Measurements from ENCODE around the gene STX8. TPM values are rescaled to one million over a fixed set of nuclear protein-coding genes. Genes with fewer than 3 reads are reported as not detected.
"Not testable (repeated sequence)": the region's sequence is repeated elsewhere in the genome, so short reads cannot be mapped to it uniquely, and the experiment has no call there.

Gene STX8
- total RNA-seq, 1 donor from 2014 or later: 75.9 TPM

DNA sequence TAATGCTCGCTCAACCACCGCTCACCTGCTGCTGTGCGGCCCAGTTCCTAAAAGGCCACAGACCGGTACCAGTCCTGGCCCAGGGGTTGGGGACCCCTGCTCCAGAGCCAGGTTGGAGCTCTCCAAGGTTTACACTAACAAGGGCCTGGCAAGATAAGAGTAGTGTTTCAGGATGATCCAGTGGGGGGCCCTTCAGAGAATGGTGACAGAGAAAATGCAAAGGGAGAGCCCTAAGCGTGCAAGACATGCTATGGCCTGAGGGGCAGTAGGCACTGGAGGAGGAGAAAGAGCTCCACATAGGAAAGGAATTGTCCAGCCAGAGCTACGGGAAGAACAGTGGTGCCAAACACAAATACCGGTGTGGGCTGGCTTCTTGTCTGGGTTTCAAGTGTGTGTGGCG is 233.4 kb downstream of the STX8 start:
- DNase-seq (ENCODE audit: low spot score): no peak

DNA sequence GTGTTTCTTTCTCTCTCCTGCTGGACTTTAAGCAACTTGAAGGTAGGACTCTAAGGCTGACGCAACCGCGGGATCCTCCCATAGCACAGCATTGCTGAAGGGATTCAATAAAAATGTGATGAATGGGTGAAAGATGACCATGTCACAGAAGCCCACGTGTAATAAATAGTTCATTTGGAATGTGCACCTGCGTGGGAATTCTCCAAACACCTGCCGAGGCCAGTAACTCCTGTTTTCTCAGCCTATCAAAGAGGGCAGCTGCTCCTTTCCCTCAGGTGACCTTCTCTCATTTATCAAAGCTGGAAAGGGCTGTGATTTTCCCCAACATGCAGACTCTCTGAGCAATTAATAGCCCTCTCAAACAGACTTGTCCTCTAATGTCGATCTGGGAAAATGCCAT is 235.7 kb downstream of the STX8 start:
- no peak for DNase-seq (ENCODE audit: low spot score)

DNA sequence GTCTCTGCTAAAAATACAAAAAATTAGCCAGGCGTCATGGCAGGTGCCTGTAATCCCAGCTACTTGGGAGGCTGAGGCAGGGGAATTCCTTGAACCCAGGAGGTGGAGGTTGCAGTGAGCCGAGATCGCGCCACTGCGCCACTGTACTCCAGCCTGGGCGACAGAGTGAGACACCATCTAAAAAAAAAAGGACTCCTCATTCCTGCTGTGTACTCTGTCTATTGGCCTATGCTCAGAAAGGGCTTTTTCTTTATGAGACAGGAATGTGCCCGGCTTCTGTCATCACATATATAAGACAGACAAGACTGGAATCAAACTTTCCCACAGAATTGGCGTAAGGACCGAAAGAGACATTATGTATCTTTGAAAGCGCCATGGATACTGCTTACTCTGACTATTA is 236.1 kb downstream of the STX8 start:
- not testable (repeated sequence) for DNase-seq (ENCODE audit: low spot score)

DNA sequence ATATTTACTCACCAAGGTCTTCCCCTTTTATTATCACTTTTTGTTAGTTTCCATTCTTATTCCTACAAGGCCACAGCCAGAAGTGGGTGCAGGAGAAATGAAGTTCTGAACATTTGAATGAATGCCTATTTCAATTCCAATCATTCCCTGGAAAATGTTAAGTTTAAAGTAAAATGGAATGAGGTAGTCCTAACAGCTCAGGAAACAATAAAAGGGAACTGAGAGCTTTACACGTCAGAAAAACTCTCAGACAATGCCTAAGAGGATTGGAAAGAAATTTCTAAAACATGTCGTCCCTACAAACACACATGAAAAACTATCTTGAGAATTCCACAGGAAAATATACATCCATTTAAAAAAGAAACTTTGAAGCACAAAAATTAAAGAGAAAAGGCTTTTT is 238.8 kb downstream of the STX8 start:
- DNase-seq (ENCODE audit: low spot score): no peak

DNA sequence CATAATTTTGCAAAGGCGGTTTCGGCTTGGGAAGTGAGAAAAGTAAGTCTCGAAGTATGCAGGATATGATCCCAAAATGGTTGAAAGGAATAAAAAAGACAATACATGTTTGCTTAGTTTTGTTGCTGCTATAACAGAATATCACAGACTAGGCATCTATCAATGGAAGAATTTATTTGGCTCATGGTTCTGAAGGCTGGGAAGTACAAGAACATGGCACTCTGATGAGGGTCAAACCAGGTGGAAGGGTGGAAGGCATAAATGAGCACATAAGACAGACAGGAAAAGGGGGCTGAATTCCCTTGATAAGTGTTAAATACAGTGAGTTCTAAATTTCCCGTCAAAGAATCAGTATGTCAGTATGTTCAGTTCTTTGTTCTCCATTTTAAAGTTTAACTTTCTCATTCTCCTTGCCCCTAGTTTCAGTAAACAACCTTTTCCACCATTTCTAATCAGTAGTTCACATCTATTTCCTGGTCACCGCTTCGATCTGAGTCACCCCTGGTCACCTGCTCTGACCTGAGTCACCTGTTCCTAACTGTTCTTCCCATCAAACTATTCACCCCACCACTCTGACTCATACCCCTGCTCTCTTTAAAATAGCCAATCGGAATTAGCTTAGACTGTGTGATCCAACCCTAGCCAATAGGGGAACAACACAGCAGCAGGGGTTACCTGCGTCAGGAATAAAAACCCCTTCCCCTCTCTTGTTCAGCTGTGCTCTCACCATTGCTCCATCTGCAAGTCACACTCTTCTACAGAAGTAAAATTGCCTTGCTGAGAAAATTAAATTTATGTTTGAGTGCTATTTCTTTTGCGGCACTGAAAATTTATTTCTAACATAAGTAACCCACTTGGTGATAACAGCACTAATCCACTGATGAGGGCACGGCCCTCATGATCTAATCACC is 240.8 kb downstream of the STX8 start:
- DNase-seq (ENCODE audit: low spot score): no peak

DNA sequence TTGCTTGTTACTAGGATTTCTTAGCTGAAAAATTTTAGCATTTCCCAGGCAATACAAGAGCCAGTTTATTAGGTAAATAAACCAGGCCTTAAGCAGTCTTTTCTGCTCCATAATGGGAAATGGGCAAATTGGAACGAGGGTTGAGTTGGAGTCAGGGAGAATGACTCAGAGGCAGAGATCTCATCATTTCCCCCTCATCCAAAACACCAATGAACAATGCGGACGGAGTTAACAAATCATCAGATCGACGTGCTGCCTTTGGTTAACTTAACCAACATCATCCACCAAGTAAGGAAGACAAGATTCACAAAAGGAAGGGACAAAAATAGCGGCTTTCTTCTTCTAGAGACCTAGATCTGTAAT is 243.5 kb downstream of the STX8 start:
- no peak for DNase-seq (ENCODE audit: low spot score)

DNA sequence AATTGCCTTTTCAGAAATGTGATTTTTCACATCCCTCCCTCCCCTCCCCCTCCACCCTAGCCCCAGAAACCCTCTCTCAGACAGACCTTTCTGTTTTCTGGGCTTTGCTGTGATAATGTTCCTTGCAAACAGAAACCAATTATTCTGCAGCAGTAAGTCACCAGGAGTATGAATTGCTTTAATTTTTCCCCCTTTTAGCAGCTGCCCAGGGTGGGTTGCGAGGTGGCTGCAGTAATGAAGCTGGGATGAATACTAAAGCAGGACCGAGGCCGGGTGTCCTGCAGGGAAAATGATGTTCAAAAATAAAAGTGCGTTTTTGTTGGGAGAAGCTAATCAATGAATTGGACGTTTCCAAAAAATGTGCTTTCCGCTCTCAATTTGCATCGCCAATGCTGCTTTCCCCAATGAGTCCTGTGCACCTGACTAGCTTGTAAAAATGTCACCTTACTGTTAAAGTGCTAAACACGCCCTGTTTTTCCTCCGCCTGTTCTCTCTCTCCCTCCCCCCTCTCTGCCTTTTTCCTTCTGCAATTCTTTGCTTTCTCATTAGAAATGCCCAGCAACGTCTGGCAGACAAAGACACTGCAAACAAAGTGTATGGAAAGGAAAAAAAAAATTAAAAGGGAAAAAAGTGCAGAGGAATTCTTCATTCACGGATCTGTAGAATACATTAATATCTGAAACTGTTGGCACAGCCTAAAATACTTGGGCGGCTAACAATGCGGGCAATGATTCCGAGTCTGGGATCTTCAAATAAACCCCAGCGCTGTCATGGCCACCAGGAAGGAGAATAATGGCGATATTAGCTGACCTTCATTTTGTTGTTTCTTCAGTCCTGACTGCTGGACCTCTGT is 244.1 kb downstream of the STX8 start:
- no peak for DNase-seq (ENCODE audit: low spot score)

DNA sequence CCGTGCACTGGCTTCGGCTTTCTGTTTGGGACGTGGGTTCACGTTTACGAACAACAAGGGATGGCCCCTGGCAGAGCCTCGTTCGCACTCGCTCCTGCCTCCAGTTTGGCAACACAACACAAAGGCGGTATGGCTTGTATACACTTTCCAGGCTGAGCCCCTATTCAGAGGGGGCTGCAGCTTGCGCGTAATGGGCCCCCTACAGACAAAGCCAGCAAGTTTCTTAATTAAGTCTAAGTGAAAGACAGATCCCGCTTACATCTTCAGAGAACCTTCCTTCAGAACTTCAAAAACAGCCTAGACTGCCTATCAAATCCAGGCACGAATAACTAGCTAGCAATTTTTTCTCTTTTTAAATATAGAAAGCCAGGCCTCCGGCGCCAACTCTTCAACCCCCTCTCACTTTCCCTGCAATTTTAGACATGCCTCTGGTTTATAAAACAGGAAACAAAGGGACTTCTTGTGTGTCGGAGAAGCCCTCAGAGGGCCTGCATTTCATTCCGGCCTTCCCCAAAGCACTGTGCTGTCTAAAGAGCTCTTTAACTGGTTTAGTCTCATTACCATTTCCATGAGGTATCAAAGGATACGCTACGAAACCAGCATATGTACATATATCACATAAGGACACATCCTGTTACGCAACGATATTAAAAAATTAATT is 244.9 kb downstream of the STX8 start:
- no peak for DNase-seq (ENCODE audit: low spot score)

DNA sequence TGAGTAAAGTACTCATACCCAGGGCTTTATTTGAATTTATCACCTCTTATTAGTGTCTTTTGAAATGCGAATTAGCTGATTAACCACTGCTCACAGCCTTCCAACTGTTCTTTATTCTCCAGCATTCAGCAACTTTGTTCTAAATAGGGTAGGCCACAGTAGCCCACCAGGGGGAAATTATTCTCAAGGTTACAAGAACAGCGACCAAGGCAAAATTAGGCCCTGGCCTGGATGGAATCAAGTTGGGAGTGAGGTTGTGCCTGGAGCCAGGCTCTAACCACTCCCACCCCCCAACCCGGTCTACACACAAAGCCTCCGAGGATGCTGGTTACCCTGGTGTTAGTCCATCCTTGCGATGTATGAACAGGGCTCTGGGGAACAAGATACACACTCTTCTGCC is 245.5 kb downstream of the STX8 start:
- DNase-seq (ENCODE audit: low spot score): no peak

DNA sequence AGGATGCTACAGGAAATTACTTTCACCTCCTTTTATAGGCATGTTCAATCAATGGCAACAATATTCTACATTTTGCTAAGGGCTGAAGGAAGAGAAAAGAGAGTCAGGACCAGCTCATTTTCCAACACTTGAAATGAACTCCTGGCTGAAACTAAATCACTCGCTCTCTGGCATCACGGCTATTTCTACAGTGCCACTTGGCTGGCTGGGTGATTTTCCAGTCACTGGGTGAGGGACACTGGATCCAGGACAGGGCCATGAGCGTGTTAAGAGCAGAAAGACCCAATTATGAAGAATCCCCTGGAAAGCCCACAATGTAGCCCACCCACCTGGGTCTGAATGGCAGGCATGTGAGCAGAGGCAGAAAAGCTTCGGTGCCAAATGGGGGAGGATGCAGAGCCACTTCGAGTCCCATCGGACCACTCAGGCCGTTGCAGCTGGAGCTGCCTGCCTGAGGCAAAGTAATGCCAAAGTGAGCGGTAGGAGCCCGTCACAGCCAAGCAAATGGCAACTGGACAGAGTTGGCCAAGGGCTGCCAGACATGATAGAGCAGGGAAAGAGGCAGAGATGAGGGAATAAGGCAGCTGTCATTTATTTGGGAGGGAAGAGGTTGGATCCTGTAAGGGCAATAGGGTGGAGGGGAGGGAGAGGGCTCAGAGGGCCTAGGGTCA is 246.2 kb downstream of the STX8 start:
- DNase-seq (ENCODE audit: low spot score): no peak

DNA sequence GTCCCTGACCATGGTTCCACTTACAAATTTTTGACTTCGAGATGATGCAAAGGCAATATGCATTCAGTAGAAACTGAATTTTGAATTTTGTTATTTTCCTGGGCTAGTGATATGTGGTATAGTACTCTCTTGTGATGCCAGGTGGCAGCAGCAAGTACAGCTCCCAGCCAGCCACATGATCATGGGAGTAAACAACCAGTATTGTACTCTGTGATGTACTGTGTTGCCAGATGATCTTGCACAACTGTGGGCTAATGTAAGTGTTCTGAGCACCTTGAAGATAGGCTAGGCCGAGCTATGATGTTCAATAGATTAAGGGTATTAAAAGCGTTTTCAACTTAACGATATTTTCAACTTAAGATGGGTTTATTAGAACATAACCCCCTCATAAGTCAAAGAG is 250.8 kb downstream of the STX8 start:
- DNase-seq (ENCODE audit: low spot score): no peak

DNA sequence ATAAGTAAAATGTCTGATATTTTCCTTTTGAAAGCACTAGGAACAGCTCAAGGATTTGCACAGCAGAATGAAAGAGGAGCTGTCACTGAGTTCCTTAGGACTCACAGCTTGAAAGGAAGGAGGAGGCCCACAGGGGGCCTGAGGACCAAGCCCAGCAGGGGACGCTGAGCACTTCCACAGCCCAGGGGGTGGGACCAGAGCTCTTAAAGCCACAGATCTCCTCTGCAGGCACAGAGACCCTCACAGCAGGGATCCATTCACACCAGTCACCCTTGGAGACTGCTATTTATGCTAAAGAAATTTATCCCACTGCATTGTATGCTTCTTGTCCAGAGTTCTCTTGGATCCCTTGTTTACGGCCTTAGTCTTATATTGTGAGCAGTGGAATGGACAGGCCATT is 253.3 kb downstream of the STX8 start:
- no peak for DNase-seq (ENCODE audit: low spot score)

DNA sequence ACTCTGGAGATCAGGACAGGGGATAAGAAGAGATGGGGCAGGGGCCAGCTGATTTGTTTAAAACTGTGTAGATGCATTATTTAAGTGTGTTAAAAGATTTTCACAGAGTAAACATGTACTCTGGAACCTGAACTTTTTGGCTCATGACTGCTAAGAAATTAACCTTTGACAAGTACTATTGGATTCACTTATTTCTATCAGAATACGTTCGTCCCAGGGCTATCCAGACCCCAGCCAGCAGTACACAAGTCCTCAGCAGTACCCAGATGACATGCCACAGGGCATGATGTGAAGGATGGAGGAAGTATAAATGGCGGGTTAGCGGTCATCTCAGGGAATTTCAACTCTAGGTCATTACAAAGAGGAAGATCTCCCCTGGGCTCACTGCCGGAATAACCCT is 253.7 kb downstream of the STX8 start:
- DNase-seq (ENCODE audit: low spot score): no peak

DNA sequence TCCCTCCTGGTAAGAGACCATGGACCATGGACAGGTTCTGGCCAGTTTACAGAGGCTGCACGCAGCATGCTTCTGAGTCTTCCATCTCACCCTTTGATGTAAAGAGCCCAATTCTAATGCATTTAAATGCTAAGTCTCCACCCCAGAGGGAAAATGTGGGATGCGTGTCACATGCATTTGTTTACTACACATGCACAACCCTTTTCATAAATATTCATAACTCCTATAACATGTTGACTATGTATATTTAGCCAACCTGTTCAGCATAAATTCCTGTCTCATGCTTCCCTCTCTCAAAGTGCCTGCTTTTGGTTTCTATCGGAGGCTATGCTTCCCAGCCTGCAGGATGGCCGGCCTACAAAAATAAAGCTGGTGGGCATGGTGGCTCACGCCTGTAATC is 260.3 kb downstream of the STX8 start:
- DNase-seq (ENCODE audit: low spot score): no peak

DNA sequence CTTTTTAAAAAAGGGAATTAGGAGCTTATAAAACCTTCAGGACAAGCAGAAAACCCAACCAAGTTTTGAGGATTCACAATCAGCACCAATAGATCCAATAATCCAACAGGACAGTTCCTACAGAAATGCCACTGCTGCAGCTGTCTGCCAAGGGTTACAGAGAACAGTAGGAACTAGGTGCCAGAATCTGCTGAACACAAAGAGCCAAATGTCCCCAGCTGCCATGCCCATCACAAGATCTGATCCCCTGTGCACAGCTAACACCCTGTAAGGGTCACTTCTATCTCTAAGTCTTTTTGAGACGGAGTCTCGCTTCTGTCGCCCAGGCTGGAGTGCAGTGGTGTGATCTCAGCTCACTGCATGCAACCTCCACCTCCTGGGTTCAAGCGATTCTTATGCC is 262.3 kb downstream of the STX8 start:
- DNase-seq (ENCODE audit: low spot score): no peak

DNA sequence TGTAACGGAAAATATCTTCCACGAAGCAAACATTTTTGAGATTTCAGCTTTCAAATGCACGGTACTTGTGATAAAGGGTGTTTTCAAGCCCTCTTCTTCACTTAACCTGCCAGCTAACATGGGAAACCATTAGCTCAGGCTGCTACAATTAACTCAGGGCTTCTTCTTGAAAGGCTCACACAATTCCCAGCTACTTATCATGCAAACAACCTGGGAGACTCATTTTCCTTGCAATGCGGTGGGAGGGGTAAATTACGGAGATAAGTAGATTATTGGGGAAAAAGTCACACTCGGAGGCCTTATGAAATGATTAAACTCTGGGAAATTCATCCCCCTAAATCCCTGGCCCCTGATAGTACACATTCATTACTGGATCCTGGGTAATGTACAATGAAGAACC is 266.4 kb downstream of the STX8 start:
- DNase-seq (ENCODE audit: low spot score): no peak

DNA sequence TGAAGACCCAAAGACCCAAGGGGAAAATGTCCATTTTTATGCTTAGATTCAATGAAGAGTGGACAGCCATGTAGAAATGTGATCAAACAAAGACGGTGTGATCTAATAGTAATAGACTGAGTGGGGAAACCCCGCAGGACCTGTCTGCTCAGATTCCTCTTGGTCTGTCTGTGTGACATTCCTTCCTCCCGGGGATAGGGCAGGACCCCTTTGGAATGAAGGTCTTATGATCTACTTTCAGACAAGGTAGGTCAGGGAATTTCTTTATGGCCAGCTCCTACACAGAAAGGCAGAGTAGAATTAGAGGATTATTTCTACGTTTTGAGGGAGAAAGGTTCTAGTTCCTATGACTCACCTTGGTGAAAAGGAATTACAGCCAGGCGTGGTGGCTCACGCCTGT is 267.6 kb downstream of the STX8 start:
- no peak for DNase-seq (ENCODE audit: low spot score)

DNA sequence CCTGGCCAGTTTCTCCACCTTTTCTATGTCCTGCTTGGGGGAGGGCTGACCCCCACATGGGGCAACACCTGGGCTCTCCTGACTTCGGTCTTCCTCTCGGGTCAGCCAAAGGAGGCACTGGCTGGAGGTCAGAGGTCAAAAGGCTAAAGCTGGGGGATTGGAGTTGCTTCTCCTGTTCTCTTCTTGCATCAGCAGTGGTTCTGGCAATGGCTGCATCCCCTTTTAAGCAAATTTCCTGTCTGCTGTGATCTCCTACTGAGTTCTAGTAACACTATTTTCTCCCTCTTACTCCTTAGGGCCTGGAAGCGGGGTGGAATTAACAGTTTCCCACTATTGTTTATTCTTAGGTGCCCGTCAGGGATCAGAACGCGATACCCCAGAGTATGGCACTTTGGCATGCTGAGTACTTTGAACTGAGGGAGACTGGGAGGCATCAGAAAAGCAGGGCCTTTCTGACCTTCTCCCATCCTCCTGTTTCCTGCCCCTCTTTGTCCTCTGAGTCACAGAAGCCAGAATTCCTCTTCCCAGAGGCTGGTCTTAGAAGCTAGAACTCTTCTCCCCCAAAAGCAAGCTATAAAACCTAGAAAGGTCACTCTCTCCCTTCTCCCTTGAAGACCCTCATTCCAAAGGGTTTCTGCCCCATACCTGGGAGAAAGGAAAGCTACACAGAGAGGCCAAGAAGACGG is 268.2 kb downstream of the STX8 start:
- DNase-seq (ENCODE audit: low spot score): no peak

DNA sequence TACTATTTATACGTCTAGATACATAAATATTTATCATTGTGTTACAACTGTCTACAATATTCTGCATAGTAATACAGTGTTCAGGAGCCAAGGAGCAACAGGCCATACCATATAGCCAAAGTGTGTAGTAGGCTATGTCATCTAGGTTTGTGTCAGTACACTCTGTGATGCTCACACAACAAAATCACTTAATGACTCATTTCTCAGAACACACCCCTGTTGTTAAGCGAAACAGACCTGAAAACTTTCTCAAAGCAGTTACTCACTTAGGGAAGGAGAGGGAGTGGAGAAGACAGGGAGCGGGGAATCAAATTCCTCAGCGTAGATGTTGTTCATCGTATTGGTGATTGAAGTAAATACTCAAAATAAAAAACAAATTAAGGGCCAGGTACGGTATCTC is 269.5 kb downstream of the STX8 start:
- no peak for DNase-seq (ENCODE audit: low spot score)

DNA sequence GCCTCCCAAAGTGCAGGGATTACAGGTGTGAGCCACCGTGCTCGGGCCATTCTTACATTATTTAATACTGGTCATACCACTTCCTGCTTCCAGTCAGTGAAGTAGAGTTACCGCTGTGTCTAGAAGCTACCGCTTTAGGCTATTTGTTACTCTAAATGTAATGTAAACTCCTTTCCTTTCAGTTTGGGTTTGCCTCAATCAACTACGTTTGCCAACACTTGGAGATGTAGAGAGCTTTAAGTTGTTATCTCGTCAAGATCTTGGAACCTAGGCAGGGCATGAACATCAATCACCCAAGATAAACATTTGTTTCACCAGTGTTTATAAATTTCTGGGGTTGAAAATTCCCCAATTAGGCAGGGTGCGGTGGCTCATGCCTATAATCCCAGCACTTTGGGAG is 275.9 kb downstream of the STX8 start:
- no peak for DNase-seq (ENCODE audit: low spot score)

DNA sequence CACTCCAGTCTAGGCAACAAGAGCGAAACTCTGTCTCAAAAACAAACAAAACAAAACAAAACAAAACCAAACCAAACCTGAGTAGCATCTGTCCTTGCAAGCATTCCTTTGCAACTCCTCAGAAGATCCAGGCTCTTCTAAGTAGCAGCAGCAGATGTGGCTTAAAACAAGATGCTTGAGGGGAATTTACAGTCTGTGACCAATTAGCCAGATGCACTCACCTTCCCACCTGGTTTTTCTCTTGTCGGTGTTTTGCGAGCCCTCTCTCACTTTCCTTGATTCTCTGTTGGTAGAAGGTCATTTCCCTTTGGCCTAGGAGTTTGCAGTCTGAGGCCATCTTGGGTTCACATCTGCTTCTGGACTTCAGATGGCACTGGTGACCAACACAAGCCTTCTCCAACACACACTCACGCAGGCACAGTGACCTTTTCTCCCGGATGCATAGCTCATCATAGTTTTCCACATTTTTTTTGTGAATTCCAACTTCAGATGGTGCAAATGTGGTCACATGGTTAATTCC is 276.8 kb downstream of the STX8 start:
- DNase-seq (ENCODE audit: low spot score): peak; percentile 9
